ENCODE data around the gene OR2S2. TPM values are rescaled to one million over a fixed set of nuclear protein-coding genes. Genes with fewer than 3 reads are reported as not detected.

The OR2S2 gene
- total RNA-seq, 2 donors from 2014 or later = not detected

DNA sequence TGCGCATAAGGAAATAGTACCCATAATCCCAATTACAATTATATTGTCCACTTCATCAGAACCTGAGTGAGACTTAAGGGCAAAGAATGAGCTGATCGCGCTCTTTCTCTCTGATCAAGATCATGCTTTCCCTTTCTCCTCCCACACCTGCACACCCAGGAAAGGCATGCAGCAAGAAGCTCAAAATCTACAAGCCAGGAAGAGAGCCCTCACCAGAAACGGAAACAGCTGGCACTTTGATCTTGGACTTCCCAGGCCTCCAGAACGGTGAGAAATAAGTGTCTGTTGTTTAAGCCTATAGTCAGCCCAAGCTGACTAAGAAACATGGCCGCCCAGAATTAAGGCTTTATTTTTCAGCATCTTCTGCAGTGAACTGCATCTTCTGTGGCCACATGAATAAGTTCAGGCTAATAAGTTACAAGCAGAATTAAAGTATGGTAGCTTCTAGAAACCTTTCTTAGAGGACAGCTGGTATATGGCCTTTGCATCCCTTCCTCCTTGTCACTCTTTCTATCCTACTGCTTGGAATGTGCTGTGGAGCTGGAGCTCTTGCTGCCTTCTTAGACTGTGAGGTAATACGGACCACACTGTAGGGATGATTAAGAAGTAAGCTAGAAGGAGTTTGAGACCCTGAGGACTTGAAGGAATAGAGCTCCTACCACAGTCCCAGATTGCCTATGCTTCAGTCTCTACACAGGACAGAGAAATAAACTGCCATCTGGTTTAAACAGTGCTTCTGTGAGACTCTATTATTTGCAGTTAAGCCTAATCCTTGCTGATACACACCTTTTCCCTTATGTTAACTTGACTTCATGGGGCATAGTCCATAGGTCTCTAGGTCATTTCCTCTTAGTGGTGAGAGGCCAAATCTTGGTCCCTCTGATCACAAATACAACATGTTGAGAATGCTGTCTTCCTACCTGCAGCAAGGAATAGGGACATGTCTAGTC lies 17.2 kb downstream of the OR2S2 start:
- Histone ChIP-seq H3K4me1 (peaks cover 6% of the 10 kb centered on the region), H3K27me3 (no peaks in the 10 kb centered on the region), H3K9me3 (no peaks in the 10 kb centered on the region), H3K4me3 (no peak overlapping the region), H3K27ac (no peak overlapping the region), H3K36me3 (replicated peaks in 1 of 2; ENCODE audit: insufficient read depth in 1 of 2, low read depth in 2 of 2) (no peaks in the 10 kb centered on the region)
- WGBS, 2 donors = 70% methylated on average over 7 of the region's 7 CpGs
- TF ChIP-seq, protein P1, sequence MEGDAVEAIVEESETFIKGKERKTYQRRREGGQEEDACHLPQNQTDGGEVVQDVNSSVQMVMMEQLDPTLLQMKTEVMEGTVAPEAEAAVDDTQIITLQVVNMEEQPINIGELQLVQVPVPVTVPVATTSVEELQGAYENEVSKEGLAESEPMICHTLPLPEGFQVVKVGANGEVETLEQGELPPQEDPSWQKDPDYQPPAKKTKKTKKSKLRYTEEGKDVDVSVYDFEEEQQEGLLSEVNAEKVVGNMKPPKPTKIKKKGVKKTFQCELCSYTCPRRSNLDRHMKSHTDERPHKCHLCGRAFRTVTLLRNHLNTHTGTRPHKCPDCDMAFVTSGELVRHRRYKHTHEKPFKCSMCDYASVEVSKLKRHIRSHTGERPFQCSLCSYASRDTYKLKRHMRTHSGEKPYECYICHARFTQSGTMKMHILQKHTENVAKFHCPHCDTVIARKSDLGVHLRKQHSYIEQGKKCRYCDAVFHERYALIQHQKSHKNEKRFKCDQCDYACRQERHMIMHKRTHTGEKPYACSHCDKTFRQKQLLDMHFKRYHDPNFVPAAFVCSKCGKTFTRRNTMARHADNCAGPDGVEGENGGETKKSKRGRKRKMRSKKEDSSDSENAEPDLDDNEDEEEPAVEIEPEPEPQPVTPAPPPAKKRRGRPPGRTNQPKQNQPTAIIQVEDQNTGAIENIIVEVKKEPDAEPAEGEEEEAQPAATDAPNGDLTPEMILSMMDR (IDR thresholded peaks at IDR 0.05) = no peak
- no peak for TF ChIP-seq POLR2A (IDR thresholded peaks at IDR 0.05)
- no peak for DNase-seq
- intact Hi-C loops (cut with DNase I) = no loop called here
- no peak for ATAC-seq

DNA sequence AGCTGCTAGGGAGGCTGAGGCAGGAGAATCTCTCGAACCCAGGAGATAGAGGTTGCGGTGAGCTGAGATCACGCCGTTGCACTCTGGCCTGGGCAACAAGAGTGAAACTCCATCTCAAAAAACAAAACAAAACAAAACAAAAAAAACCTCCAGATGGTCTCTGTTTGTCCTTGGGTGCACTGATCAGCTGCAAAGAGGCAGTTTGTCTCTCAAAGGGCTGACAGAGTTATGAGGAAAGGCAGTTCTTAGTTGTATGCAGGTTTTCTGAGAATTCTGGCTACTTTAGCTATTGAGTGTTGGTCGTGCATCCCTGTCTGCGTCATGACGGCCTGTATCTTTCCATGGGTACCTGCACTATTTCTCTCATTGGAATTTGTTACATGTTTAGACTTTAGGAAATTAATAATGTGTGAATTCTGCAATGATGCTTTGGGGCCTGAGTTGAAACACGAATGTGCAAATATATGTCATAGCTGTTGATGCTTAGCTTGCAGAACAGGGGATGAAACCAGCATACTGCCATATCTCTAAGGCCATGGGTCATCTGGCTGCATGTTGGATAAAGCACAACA lies 18.2 kb downstream of the OR2S2 start:
- no peaks in the 10 kb centered on the region for H3K36me3 ChIP-seq (replicated peaks in 1 of 2; ENCODE audit: insufficient read depth in 1 of 2, low read depth in 2 of 2)
- TF ChIP-seq POLR2A (IDR thresholded peaks at IDR 0.05) = no peak
- TF ChIP-seq, protein P1 (IDR thresholded peaks at IDR 0.05) = no peak
- DNase-seq = no peak
- H3K27ac ChIP-seq = no peak overlapping the region
- H3K4me1 ChIP-seq = no peaks in the 10 kb centered on the region
- intact Hi-C loops (cut with DNase I) = no loop called here
- H3K9me3 ChIP-seq = no peaks in the 10 kb centered on the region
- 80 to 83% methylated on average over 8 of the region's 8 CpGs for WGBS, 2 donors
- no peak overlapping the region for H3K4me3 ChIP-seq
- no peak for ATAC-seq
- no peaks in the 10 kb centered on the region for H3K27me3 ChIP-seq

GRCh38 chr9:35938474-35939356 lies 19.2 kb downstream of the OR2S2 start:
- Histone ChIP-seq H3K4me1 (no peaks in the 10 kb centered on the region), H3K27me3 (no peaks in the 10 kb centered on the region), H3K4me3 (no peak overlapping the region), H3K9me3 (no peaks in the 10 kb centered on the region), H3K36me3 (replicated peaks in 1 of 2; ENCODE audit: insufficient read depth in 1 of 2, low read depth in 2 of 2) (no peaks in the 10 kb centered on the region), H3K27ac (no peak overlapping the region)
- DNase-seq (no peak), ATAC-seq (no peak)
- no peak for TF ChIP-seq POLR2A (IDR thresholded peaks at IDR 0.05)
- TF ChIP-seq, protein P1 (IDR thresholded peaks at IDR 0.05) = no peak
- 80 to 87% methylated on average over 10 of the region's 10 CpGs for WGBS, 2 donors
- intact Hi-C loops (cut with DNase I) = no loop called here

DNA sequence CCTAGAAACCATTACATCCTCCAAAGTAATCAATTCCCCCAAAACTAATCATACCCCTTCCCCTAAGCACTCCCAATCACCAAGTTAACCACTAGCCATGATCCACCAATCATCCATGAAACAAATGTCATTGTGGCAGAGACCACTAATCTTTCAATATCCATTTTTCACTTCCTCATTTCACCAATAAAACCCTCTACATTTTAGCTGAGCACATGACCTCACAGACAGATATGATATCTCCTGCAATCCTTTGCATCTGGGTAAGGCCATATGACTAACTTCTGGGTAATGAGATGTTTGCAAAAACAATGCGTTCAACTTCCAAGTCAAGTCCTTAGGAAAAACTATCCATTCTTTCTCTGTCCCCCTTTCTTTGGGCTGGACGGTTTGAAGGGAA lies 20.7 kb downstream of the OR2S2 start:
- ATAC-seq = no peak
- WGBS, 2 donors = 64 to 84% methylated on average over 2 of the region's 2 CpGs
- TF ChIP-seq, protein P1 (IDR thresholded peaks at IDR 0.05) = no peak
- TF ChIP-seq POLR2A (IDR thresholded peaks at IDR 0.05) = no peak

More for the DNA sequence above, 20.7 kb downstream of the OR2S2 start:
- Histone ChIP-seq H3K27me3 (no peaks in the 10 kb centered on the region), H3K4me3 (no peak overlapping the region), H3K27ac (no peak overlapping the region), H3K4me1 (no peaks in the 10 kb centered on the region), H3K36me3 (replicated peaks in 1 of 2; ENCODE audit: insufficient read depth in 1 of 2, low read depth in 2 of 2) (no peaks in the 10 kb centered on the region), H3K9me3 (no peaks in the 10 kb centered on the region)
- intact Hi-C loops (cut with DNase I) = no loop called here
- no peak for DNase-seq
